ENCODE measurements around the gene ABCA3. TPM values are rescaled to one million over a fixed set of nuclear protein-coding genes. Genes with fewer than 3 reads are reported as not detected.

ABCA3 gene
- total and polyA plus RNA-seq, 2 experiments from 2014 or later = 3.0 to 4.1 TPM

DNA sequence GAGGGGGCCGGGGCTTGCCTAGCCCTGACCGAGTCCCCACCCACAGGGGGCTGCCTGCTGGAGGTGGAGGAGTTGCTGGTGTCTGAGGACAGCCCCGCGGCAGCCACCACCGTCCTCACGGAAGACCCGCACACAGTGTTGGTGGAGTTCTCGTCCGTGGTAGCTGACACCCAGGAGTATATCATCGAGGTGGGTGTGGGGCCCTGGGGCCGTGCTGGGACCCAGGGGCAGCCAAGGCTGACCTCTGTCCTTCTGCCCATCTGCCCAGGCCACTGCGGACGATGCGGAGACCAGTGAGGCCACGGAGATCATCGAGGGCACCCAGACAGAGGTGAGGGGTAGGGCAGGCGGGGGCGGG is 105.7 kb downstream of the ABCA3 start:
- DNase-seq (ENCODE audit: low spot score) (no peak), ATAC-seq (no peak)
- no peak overlapping the region for H3K4me2 ChIP-seq
- H3K9me2 ChIP-seq (ENCODE audit: insufficient read depth) = no peaks in the 10 kb centered on the region
- peaks cover 18% of the 10 kb centered on the region for H3K27me3 ChIP-seq (ENCODE audit: insufficient read depth)
- no peak overlapping the region for H3K27ac ChIP-seq (ENCODE audit: low read depth)
- Mint-ChIP-seq H3K27ac (no peak overlapping the region), H3K4me3 (no peak overlapping the region), H3K9me3 (no peaks in the 10 kb centered on the region), H3K36me3 (ENCODE audit: low read depth) (peaks cover 10% of the 10 kb centered on the region; the same call in 2 of the 3 replicates), H3K4me1 (no peaks in the 10 kb centered on the region), H3K27me3 (ENCODE audit: insufficient read depth, low read depth, poor library complexity) (peaks cover 25% of the 10 kb centered on the region)
- no peak overlapping the region for H2AFZ ChIP-seq
- H3F3A ChIP-seq (replicated peaks; ENCODE audit: low read depth) = no peaks in the 10 kb centered on the region; the same call in 1 of the 2 replicates
- H4K20me1 ChIP-seq (replicated peaks; ENCODE audit: insufficient read depth) = no peaks in the 10 kb centered on the region; the same call in 1 of the 2 replicates
- no peak for TF ChIP-seq CREB1 (CRISPR knock-in tag; IDR thresholded peaks at IDR 0.05; ENCODE audit: low read depth)
- TF ChIP-seq, protein P1, sequence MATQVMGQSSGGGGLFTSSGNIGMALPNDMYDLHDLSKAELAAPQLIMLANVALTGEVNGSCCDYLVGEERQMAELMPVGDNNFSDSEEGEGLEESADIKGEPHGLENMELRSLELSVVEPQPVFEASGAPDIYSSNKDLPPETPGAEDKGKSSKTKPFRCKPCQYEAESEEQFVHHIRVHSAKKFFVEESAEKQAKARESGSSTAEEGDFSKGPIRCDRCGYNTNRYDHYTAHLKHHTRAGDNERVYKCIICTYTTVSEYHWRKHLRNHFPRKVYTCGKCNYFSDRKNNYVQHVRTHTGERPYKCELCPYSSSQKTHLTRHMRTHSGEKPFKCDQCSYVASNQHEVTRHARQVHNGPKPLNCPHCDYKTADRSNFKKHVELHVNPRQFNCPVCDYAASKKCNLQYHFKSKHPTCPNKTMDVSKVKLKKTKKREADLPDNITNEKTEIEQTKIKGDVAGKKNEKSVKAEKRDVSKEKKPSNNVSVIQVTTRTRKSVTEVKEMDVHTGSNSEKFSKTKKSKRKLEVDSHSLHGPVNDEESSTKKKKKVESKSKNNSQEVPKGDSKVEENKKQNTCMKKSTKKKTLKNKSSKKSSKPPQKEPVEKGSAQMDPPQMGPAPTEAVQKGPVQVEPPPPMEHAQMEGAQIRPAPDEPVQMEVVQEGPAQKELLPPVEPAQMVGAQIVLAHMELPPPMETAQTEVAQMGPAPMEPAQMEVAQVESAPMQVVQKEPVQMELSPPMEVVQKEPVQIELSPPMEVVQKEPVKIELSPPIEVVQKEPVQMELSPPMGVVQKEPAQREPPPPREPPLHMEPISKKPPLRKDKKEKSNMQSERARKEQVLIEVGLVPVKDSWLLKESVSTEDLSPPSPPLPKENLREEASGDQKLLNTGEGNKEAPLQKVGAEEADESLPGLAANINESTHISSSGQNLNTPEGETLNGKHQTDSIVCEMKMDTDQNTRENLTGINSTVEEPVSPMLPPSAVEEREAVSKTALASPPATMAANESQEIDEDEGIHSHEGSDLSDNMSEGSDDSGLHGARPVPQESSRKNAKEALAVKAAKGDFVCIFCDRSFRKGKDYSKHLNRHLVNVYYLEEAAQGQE (IDR thresholded peaks at IDR 0.05; ENCODE audit: unreplicated experiment) = no peak
- no peaks in the 10 kb centered on the region for H3K4me1 ChIP-seq (ENCODE audit: insufficient read depth)
- H3K36me3 ChIP-seq (ENCODE audit: insufficient read depth) = 0 out of 2 replicates have a peak, but pooled peaks cover 5% of the 10 kb centered on the region
- H3K79me2 ChIP-seq (replicated peaks; ENCODE audit: insufficient read depth) = no peaks in the 10 kb centered on the region
- no peak overlapping the region for H3K4me3 ChIP-seq

DNA sequence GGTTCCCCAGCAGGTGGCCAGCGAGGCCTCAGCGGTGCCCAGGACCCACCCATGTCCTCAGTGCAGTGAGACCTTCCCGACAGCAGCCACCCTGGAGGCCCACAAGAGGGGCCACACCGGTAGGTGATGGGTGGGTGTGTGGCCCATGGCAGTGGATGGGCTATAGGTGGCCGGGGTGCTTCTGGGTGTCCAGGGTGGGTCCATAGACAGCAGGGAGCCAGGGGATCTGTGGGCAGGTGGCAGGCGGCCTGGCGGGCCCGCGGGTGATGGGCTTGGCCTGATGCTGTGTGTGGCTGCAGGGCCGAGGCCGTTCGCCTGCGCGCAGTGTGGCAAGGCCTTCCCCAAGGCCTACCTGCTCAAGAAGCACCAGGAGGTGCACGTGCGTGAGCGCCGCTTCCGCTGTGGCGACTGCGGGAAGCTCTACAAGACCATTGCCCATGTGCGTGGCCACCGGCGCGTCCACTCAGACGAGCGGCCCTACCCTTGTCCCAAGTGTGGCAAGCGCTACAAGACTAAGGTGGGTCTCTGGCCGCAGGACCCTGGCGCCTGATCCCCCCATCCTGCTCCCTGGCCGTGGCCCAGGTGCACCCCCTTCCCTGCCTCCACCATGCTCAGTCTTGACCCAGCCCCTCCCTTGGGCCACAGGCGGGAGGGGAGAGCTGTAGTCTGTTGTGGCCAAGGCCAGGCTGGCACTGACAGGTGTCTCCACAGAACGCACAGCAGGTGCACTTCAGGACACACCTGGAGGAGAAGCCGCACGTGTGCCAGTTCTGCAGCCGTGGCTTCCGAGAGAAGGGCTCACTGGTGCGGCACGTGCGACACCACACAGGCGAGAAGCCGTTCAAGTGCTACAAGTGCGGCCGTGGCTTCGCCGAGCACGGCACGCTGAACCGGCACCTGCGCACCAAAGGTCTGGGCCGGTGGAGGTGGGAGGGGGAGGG is 106.4 kb downstream of the ABCA3 start:
- Histone ChIP-seq H3F3A (replicated peaks; ENCODE audit: low read depth) (no peaks in the 10 kb centered on the region; the same call in 1 of the 2 replicates), H3K36me3 (ENCODE audit: insufficient read depth) (0 out of 2 replicates have a peak, but pooled peaks cover 5% of the 10 kb centered on the region), H3K79me2 (replicated peaks; ENCODE audit: insufficient read depth) (no peaks in the 10 kb centered on the region), H3K4me3 (no peak overlapping the region), H3K27me3 (ENCODE audit: insufficient read depth) (peaks cover 18% of the 10 kb centered on the region), H3K27ac (ENCODE audit: low read depth) (no peak overlapping the region), H4K20me1 (replicated peaks; ENCODE audit: insufficient read depth) (no peaks in the 10 kb centered on the region; the same call in 1 of the 2 replicates), H3K4me1 (ENCODE audit: insufficient read depth) (no peaks in the 10 kb centered on the region), H2AFZ (no peak overlapping the region), H3K9me2 (ENCODE audit: insufficient read depth) (no peaks in the 10 kb centered on the region), H3K4me2 (no peak overlapping the region)
- ATAC-seq (no peak), DNase-seq (ENCODE audit: low spot score) (no peak)
- Mint-ChIP-seq H3K36me3 (ENCODE audit: low read depth) (peaks cover 9% of the 10 kb centered on the region; the same call in 2 of the 3 replicates), H3K27me3 (ENCODE audit: insufficient read depth, low read depth, poor library complexity) (peaks cover 25% of the 10 kb centered on the region), H3K9me3 (no peaks in the 10 kb centered on the region), H3K4me3 (no peak overlapping the region), H3K27ac (no peak overlapping the region), H3K4me1 (no peaks in the 10 kb centered on the region)
- TF ChIP-seq EZH2 (IDR thresholded peaks at IDR 0.05; ENCODE audit: low read depth, unreplicated experiment) (no peak), CREB1 (CRISPR knock-in tag; IDR thresholded peaks at IDR 0.05; ENCODE audit: low read depth) (no peak)
- TF ChIP-seq, protein P2, sequence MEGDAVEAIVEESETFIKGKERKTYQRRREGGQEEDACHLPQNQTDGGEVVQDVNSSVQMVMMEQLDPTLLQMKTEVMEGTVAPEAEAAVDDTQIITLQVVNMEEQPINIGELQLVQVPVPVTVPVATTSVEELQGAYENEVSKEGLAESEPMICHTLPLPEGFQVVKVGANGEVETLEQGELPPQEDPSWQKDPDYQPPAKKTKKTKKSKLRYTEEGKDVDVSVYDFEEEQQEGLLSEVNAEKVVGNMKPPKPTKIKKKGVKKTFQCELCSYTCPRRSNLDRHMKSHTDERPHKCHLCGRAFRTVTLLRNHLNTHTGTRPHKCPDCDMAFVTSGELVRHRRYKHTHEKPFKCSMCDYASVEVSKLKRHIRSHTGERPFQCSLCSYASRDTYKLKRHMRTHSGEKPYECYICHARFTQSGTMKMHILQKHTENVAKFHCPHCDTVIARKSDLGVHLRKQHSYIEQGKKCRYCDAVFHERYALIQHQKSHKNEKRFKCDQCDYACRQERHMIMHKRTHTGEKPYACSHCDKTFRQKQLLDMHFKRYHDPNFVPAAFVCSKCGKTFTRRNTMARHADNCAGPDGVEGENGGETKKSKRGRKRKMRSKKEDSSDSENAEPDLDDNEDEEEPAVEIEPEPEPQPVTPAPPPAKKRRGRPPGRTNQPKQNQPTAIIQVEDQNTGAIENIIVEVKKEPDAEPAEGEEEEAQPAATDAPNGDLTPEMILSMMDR (conservative IDR thresholded peaks at IDR 0.05; ENCODE audit: low read depth in 2 of 2) = no peak
- TF ChIP-seq, protein P3, sequence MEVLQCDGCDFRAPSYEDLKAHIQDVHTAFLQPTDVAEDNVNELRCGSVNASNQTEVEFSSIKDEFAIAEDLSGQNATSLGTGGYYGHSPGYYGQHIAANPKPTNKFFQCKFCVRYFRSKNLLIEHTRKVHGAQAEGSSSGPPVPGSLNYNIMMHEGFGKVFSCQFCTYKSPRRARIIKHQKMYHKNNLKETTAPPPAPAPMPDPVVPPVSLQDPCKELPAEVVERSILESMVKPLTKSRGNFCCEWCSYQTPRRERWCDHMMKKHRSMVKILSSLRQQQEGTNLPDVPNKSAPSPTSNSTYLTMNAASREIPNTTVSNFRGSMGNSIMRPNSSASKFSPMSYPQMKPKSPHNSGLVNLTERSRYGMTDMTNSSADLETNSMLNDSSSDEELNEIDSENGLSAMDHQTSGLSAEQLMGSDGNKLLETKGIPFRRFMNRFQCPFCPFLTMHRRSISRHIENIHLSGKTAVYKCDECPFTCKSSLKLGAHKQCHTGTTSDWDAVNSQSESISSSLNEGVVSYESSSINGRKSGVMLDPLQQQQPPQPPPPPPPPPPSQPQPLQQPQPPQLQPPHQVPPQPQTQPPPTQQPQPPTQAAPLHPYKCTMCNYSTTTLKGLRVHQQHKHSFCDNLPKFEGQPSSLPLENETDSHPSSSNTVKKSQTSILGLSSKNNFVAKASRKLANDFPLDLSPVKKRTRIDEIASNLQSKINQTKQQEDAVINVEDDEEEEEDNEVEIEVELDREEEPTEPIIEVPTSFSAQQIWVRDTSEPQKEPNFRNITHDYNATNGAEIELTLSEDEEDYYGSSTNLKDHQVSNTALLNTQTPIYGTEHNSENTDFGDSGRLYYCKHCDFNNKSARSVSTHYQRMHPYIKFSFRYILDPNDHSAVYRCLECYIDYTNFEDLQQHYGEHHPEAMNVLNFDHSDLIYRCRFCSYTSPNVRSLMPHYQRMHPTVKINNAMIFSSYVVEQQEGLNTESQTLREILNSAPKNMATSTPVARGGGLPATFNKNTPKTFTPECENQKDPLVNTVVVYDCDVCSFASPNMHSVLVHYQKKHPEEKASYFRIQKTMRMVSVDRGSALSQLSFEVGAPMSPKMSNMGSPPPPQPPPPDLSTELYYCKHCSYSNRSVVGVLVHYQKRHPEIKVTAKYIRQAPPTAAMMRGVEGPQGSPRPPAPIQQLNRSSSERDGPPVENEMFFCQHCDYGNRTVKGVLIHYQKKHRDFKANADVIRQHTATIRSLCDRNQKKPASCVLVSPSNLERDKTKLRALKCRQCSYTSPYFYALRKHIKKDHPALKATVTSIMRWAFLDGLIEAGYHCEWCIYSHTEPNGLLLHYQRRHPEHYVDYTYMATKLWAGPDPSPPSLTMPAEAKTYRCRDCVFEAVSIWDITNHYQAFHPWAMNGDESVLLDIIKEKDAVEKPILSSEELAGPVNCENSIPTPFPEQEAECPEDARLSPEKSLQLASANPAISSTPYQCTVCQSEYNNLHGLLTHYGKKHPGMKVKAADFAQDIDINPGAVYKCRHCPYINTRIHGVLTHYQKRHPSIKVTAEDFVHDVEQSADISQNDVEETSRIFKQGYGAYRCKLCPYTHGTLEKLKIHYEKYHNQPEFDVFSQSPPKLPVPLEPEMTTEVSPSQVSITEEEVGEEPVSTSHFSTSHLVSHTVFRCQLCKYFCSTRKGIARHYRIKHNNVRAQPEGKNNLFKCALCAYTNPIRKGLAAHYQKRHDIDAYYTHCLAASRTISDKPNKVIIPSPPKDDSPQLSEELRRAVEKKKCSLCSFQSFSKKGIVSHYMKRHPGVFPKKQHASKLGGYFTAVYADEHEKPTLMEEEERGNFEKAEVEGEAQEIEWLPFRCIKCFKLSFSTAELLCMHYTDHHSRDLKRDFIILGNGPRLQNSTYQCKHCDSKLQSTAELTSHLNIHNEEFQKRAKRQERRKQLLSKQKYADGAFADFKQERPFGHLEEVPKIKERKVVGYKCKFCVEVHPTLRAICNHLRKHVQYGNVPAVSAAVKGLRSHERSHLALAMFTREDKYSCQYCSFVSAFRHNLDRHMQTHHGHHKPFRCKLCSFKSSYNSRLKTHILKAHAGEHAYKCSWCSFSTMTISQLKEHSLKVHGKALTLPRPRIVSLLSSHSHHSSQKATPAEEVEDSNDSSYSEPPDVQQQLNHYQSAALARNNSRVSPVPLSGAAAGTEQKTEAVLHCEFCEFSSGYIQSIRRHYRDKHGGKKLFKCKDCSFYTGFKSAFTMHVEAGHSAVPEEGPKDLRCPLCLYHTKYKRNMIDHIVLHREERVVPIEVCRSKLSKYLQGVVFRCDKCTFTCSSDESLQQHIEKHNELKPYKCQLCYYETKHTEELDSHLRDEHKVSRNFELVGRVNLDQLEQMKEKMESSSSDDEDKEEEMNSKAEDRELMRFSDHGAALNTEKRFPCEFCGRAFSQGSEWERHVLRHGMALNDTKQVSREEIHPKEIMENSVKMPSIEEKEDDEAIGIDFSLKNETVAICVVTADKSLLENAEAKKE (CRISPR knock-in tag; IDR thresholded peaks at IDR 0.05) = no peak
